Stimulated activated CD8-positive, alpha-beta memory T cell treated with anti-CD3 and anti-CD28 coated beads, Interleukin-7, amount 100 ng/mL, for 48 hours (primary cell): ENCODE results near the gene LRP5.
"Not testable (repeated sequence)": the region's sequence is repeated elsewhere in the genome, so short reads cannot be mapped to it uniquely, and the experiment has no call there.

Experiments used
- DNase-seq, 2 donors: peaks; one replicate each; pipeline ENCODE4 v3.0.0-alpha.2; 2020; ENCODE audit warnings: low read depth in 1 of 2; ENCODE audit errors: extremely low read depth in 1 of 2

The LRP5 gene

GRCh38 chr11:68459886-68460740, 147.7 kb downstream of the LRP5 start:
- DNase-seq, result peak; percentile 87 to 93

GRCh38 chr11:68460741-68461574, 148.6 kb downstream of the LRP5 start, which contains the start of gene PPP6R3:
Gene PPP6R3, plus strand, starts transcription at chr11:68460752. Its CDS starts 76,913 bp downstream, at chr11:68537665.
- DNase-seq, result no peak

DNA sequence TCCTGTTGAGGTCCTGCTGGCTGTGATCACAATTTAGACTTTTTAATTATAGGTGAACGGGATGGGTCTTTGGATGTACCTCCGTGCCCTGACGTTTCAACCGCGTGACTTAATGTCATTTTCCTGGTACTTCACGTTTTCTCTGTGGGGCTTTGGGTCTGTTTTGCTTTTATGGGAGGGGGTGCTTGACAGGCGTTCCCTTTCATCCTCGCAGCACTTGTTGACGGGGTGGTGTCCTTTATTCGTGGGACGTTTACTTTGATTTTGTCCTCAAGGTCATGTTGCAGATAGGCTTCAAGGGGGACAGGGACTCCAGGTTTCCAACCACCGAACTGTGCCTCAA, 149.2 kb downstream of the LRP5 start:
- DNase-seq, result no peak

DNA sequence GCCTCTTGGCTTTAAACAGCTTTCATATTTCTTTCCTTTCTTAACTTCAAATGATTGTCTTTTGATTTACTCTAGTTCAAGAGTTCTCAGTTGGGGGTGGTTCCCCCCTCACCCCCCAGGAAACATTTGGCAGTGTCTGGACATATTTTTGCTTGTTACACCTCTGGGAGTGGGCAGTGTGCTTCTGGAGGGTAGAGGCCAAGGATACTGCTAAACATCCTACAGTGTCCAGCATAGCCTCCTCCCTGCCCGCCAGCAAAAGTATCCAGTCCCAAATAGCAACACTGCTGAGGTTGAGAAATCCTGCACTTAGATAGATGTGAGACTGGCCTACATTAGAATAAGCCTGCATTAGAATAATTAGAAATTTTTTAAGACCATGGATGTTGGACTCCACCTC, 151.3 kb downstream of the LRP5 start:
- no peak for DNase-seq

GRCh38 chr11:68467201-68467834, 154.9 kb downstream of the LRP5 start:
- no peak for DNase-seq

DNA sequence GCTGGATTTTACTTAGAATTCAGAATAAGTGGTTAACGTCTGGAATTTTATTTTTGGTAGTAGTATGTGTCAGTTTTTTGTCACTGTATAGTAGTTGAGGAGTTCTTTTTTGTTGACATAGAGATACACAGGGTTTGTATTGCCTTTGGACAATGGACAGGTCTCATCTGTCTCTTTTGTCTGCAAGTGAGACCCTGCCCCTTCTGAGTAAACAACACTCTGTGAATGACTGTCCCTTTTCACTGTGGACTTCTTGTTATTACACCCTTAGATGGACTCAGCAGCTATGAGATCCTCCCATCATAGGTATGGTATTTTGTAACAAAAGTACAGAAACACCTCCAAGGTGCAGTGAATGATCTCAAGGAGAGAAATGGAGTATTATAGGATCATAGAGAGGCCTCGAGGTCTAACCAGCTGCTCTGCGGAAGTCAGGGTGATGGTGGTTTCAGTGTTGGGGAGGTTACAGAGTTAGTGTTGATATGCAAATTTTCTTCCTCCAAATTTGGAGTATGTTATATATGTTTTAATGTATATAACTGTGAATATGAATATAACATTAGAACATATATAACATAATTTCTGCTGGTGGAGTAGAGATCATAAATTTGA, 155.9 kb downstream of the LRP5 start:
- DNase-seq, result no peak

DNA sequence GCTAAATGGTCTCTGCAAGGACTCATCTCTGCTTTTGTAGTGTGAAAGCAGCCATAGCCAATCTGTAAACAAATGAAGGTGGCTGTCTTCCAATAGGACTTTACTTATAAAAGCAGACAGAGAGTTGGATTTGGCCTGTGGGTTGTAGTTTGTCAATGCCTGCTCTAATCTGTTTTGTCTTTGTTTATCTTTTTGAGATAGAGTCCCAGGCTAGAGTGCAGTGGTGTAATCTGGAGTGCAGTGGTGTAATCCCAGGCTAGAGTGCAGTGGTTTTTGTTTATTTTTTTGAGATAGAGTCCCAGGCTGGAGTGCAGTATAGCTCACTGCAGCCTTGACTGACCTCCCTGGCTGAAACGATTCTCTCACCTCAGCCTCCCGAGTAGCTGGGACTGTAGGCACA, 156.7 kb downstream of the LRP5 start:
- DNase-seq, result no peak

- no peak for DNase-seq
Measured at GRCh38 chr11:68469642-68470041, 157.3 kb downstream of the LRP5 start.

GRCh38 chr11:68470304-68470811, 158.0 kb downstream of the LRP5 start:
- no peak for DNase-seq

DNA sequence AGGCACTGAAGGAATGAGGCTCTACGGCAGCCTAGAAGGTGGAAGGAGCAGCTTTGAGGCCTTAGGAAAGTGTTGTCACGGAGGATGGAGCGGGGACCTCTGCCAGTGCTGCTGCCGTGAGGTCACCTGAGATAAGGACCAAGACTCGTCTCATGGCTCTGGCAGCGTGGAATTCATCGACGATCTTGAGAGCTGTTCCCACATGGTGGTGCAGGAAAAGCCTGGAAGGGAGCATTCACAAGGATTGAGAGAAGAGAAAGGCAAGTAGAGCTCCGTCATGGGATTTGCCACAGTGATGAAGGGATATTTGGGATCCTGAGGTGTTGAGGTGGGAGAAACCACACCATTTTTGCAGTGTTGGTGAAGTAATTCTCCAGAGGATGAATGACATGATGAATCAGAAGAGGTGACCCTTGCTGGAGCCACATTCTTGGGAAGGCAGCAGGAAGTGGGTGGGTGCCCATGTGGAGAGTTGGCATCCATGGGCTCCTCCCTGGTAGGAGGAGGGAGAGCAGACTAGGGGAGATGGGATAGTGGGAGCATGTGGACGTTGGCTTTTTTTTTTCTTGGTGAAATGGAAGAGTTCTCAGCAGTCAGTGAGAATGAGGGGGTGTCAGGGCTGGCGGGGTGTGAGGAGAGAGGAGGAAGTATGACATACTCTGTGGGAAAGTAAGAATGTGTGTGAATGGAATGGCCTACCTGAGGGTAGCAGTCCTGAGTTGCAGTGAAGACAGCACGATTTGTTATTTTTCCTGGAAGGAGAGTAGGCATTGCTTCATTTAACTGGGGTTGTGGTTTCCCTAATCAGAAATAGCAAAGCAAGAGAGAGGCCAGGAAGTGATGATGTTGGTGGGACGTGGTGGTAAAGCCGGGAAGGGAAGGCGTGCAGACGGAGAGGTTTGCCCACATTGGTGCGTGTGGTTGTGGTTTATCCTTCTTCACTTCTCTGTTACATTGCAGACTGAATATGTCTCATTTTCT, 159.3 kb downstream of the LRP5 start:
- peak; percentile 47 to 68 for DNase-seq

DNA sequence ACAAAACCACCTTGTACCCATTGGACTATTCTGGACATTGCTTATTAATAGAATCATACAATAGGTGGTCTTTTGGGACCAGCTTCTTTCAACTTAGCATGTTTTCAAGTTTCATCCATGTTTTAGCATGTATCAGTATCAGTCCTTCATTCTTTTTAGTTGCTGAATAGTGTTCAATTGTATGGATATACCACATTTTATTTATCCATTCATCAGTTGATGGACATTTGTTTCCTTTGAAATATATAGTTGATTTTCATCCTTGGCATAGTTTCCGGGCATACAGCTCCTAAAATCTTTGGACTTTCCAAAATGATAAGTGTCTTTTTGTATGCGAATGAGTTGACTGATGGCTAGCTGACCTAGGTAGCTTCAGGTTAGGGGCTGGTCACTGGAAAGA, 160.4 kb downstream of the LRP5 start:
- DNase-seq, result no peak

DNA sequence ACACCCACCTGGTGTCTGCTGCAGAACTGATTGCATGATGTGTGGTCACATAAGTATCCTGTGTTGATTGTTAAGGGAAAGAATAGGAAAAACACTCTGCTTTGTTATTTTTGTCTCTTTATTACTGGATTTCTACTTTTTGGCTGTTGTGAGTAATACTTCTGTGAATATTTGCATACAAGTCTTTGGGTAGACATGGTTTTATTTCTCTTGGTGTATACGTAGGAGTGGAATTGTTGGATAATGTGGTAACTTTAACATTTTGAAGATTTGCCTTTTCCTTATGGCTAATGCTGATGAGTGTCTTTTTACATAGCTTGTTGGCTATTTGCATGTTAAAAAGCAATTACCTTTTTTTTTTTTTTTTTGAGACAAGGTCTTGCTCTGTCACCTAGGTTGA, 161.3 kb downstream of the LRP5 start:
- DNase-seq, result no peak

GRCh38 chr11:68475626-68476025, 163.2 kb downstream of the LRP5 start:
- not testable (repeated sequence) for DNase-seq

- no peak for DNase-seq
Measured at GRCh38 chr11:68479390-68479789, 167.0 kb downstream of the LRP5 start.

DNA sequence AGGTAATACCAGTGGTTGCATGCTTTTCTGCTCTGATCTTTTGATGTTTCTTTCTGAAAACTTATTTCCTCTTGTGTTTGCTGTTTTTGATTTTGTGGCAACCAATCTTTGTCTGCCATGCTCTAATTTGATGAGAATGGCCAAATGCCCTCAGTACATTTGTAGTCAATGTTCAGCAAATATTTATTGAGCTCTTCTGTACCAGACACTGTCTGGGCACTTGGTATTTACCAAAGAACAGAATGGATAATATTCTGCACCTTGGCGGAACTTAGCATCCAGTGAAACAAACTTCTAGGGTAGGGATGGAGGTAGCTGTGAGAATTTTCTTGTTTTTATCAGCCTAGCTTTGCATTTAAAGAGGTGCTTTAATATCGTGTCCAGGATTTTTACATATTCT, 167.8 kb downstream of the LRP5 start:
- no peak for DNase-seq

- DNase-seq, result no peak
Measured at GRCh38 chr11:68480852-68481510, 168.6 kb downstream of the LRP5 start.

- no peak for DNase-seq
Measured at GRCh38 chr11:68481579-68482240, 169.3 kb downstream of the LRP5 start.

GRCh38 chr11:68488623-68489022, 176.2 kb downstream of the LRP5 start:
- no peak for DNase-seq
